Stimulated activated memory B cell treated with anti-CD40 and anti-IgM and Interleukin-4, amounts not matched to agents 10 μg/mL and 1 μg/mL and 100 μg/mL, for 72 hours (primary cell): ENCODE data around the gene C19orf25.

Source experiments
- ATAC-seq: fragments of 150-1000 bp; cut with Tn5 transposase; 2 replicates; pipeline ENCODE4 v1.10.0; 2021
- H3K27ac Mint-ChIP-seq: one replicate; pipeline ENCODE4 v1.8.0; 2022; ENCODE audit warnings: mild to moderate bottlenecking, mixed read lengths
- H3K27me3 Mint-ChIP-seq: one replicate; pipeline ENCODE4 v1.8.0; 2022; ENCODE audit warnings: mixed read lengths
- H3K36me3 Mint-ChIP-seq: one replicate; pipeline ENCODE4 v1.8.0; 2022; ENCODE audit warnings: mixed read lengths
- H3K4me1 Mint-ChIP-seq: one replicate; pipeline ENCODE4 v1.8.0; 2022; ENCODE audit warnings: mixed read lengths
- H3K4me3 Mint-ChIP-seq: one replicate; pipeline ENCODE4 v1.8.0; 2022; ENCODE audit warnings: mild to moderate bottlenecking, moderate library complexity, mixed read lengths
- H3K9me3 Mint-ChIP-seq: one replicate; pipeline ENCODE4 v1.8.0; 2022; ENCODE audit warnings: mixed read lengths

Gene C19orf25

DNA sequence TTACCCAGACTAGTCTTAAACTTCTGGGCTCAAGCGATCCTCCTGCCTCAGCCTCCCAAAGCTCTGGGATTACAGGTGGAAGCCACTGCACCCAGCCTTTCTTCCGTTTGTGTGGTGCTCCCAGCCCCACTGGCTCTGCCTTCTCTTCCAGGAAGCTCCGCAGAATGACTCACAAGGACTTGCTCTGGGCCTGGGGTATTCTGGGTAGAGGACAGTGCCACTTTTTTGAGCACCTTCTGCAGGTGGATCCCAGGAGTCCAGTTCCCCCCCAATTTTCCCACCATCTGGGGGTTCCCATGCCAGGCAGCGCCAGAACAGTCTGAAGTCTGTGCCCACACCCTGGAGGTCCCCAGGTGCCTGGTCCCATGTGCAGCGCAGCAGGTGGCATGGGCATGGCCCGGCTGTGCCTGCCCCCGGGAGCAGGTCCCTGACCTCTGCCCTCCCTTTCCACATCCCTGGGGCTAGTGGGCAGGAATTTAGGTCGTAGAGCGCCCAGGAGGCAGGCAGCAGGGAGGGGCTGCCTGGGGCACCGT is 13.5 kb upstream of the C19orf25 start:
- ATAC-seq = no peak
- peaks cover 54% of the 10 kb centered on the region for H3K27me3 Mint-ChIP-seq
- peak overlapping the region; percentile 64 for H3K4me3 Mint-ChIP-seq
- no peaks in the 10 kb centered on the region for H3K9me3 Mint-ChIP-seq
- H3K4me1 Mint-ChIP-seq = peaks cover 14% of the 10 kb centered on the region
- no peaks in the 10 kb centered on the region for H3K36me3 Mint-ChIP-seq
- no peak overlapping the region for H3K27ac Mint-ChIP-seq

DNA sequence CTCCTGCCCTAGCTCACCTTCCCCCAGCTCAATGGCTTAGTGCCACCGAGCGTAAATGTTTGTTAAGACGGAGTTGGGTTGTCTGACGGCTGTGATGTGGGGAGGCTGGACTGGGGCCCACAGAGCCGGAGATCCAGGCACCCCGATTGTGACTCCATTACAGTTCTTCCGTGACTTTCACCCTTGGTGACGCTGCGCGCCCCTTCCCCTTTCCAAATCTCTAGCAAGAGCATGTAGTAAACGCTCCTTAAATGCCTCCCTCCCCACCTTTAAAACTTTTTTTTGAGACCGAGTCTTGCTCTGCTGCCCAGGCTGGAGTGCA is 12.8 kb upstream of the C19orf25 start:
- no peak for ATAC-seq
- Mint-ChIP-seq H3K36me3 (no peaks in the 10 kb centered on the region), H3K27ac (no peak overlapping the region), H3K9me3 (no peaks in the 10 kb centered on the region), H3K4me1 (peaks cover 14% of the 10 kb centered on the region), H3K27me3 (peaks cover 47% of the 10 kb centered on the region), H3K4me3 (peak overlapping the region; percentile 79)

DNA sequence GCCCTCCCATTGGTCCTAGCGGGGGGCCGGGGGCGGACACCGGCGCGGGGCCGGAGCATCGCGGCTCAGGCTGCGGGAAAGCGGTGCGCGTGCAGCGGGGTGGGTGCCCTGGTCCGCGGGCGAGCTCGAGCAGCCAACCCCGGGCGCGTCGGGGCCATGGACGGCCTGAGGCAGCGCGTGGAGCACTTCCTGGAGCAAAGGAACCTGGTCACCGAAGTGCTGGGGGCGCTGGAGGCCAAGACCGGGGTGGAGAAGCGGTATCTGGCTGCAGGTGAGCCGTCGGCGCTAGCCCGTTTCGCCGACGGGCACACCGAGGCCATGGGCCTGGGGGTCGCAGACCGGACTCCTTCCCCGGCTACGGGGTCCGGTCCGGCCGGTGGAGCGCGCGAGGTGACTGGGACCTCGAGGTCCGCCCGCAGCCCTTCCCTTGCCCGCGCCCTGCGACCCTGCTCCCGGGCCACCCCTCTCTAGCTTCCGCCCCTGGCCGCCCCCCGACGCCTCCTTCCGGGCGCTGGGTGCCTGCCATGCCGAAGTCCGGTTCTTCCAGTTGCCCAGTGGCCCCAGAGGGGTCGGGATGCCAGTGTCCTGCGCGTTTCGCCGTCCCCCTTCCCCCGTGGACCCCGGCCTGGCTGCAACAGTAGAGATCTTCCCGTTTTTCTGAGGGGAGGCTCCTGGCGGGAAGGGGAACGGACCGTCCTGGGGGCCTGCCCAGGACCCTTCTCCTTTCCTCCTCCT is 12.3 kb upstream of the C19orf25 start, which contains the start of gene REEP6:
Gene REEP6 (plus strand): TSS at position 68 of the 735 bp plus-strand sequence. CDS start 89 bp downstream, at position 157.
- Mint-ChIP-seq H3K4me3 (peak within 1 kb of the TSS; percentile 79), H3K27me3 (peaks cover 41% of the 10 kb centered on the region), H3K4me1 (peaks cover 14% of the 10 kb centered on the region), H3K9me3 (no peaks in the 10 kb centered on the region), H3K27ac (peak within 1 kb of the TSS; percentile 22), H3K36me3 (no peaks in the 10 kb centered on the region)
- no peak for ATAC-seq

DNA sequence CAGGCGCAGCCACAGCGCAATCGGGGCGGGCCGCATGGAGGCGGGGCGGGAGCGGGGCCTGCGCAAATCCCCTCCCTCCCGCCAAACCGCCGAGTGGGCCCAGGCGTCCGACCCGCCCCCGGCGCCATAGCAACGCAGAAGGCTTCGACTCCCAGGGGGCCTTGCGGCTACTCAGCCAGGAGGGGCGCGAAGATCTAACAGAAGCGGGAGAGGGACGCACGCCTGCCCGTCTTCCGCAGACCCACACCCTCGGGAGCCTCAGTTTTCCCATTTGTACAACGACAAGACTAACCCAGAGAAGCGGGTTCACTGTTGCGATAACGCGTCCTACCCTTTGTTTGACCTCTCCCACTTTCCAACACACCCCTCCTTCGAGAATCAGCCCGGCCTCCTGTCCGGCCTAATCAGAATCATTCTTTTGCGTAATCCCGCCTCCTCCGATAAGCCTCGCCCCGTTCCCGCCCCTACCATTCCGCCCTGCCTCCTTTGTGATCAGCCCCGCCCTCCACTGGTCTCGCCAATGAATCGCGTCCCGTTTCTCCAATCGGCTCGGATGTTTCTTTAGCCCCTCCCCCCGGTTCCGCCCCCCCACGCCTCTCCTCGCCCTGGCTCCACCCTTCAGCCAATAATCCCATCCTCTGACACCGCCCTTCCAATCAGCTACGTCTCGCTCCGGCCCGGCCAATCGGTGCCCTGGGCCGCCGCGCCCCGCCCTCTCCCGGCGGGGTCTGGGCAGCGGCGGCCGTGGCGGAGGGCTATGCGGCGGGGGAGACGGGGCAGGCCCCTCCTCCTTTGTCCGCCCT is 11.5 kb upstream of the C19orf25 start, which contains the start of gene PCSK4:
Gene PCSK4 (minus strand): TSS at position 40 of the 803 bp plus-strand sequence. CDS start 4 bp downstream, at position 36.
- Mint-ChIP-seq H3K27me3 (peaks cover 34% of the 10 kb centered on the region), H3K4me3 (peak within 1 kb of the TSS; percentile 79), H3K36me3 (no peaks in the 10 kb centered on the region), H3K4me1 (peaks cover 14% of the 10 kb centered on the region), H3K27ac (peak within 1 kb of the TSS; percentile 22), H3K9me3 (no peaks in the 10 kb centered on the region)
- ATAC-seq = peak; percentile 94

DNA sequence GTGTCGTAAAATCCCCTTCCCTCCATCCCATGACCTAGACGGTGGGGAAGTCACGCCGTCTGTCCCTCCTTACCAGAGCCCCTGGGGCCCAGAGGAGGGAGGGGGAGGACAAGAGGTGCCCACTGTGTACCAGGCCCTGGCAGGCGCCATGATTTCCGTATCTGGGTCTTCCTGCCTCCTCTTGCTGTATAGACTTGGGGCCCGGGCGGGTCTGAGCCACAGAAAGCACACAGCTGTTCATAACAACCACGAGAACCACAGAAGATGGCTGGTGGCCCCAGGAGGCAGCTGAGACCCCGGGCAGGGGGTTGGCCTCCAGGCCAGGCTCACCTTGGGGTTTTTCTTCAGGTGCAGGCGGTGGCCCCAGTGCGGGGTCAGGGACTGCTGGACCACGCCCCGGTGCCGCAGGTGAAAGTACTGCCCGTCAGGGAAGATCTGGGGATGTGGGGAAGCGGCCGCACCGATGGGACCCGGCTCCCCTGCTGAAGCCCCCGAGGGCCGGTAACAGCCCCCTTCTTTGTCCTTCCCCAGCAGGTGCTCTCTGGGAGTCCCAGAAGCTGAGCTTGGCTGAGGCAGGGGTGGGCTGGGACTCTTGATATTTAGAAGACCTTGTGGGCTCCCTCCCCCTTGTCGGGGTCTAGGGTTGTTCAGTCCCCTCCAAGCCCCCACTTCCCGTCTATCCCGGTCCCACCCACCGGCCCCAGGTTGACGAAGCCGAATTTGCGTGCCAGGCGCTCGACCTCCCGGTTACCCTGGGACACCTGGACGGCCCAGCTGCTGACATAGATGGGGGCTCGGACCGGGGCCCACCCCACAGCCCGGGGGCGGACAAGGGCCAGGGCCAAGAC is 10.7 kb upstream of the C19orf25 start:
- Mint-ChIP-seq H3K9me3 (no peaks in the 10 kb centered on the region), H3K4me3 (peak overlapping the region; percentile 50), H3K4me1 (peaks cover 14% of the 10 kb centered on the region), H3K27ac (peak overlapping the region; percentile 22), H3K27me3 (peaks cover 31% of the 10 kb centered on the region), H3K36me3 (no peaks in the 10 kb centered on the region)
- no peak for ATAC-seq

DNA sequence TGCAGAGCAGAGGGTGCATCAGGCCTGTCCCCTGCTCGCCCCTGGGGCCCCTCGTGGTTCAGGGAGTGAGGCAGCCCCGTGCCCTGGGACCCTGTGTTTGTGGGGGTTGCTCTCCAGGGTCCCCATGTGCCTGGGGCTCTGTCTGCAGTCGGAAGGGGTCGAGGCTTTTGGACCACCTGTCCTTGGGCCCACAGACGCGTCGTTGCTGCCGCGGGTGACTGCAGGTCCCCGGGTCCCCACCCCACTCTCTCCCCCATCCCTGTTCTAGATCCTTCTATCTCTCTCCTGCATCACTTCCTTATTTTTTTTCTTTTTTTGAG is 9.2 kb upstream of the C19orf25 start:
- Mint-ChIP-seq H3K27ac (no peak overlapping the region), H3K9me3 (no peaks in the 10 kb centered on the region), H3K36me3 (no peaks in the 10 kb centered on the region), H3K27me3 (peaks cover 31% of the 10 kb centered on the region), H3K4me1 (peaks cover 14% of the 10 kb centered on the region), H3K4me3 (no peak overlapping the region)
- no peak for ATAC-seq

DNA sequence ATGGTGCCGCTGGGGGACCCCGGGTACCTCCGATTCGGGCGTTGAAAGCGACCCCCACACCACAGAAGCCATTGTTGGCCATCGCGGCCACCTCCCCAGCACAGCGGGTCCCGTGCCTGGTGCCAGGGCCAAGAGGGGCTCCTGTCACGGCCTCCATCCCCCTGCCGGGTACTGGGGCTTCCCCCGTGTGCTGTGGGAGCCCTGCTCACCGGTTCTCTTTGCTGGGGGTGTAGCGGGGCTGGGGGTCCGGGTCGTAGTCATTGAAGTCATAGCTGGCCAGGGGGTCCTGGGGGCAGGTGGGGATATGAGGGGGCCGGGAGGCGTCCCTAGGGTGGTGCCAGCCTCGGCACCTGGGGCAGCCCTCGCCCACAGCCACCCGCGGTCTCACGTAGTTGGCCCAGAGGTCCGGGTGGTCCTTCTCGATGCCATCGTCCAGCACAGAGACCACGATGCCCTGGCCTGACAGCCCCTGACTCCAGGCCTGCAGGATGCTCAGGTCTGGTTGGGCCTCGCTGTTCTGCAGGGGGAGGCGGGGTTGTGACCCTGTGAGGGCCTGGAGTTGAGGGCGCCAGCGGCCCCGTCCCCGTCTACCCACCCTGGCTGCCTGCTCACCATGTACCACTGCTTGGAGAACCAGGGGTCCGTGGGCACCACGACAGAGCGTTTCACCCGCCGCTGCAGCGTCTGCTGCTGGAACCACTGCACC is 8.7 kb upstream of the C19orf25 start:
- H3K27me3 Mint-ChIP-seq = peaks cover 30% of the 10 kb centered on the region
- H3K27ac Mint-ChIP-seq = no peak overlapping the region
- no peak for ATAC-seq
- peaks cover 14% of the 10 kb centered on the region for H3K4me1 Mint-ChIP-seq
- no peaks in the 10 kb centered on the region for H3K36me3 Mint-ChIP-seq
- H3K9me3 Mint-ChIP-seq = no peaks in the 10 kb centered on the region
- no peak overlapping the region for H3K4me3 Mint-ChIP-seq

DNA sequence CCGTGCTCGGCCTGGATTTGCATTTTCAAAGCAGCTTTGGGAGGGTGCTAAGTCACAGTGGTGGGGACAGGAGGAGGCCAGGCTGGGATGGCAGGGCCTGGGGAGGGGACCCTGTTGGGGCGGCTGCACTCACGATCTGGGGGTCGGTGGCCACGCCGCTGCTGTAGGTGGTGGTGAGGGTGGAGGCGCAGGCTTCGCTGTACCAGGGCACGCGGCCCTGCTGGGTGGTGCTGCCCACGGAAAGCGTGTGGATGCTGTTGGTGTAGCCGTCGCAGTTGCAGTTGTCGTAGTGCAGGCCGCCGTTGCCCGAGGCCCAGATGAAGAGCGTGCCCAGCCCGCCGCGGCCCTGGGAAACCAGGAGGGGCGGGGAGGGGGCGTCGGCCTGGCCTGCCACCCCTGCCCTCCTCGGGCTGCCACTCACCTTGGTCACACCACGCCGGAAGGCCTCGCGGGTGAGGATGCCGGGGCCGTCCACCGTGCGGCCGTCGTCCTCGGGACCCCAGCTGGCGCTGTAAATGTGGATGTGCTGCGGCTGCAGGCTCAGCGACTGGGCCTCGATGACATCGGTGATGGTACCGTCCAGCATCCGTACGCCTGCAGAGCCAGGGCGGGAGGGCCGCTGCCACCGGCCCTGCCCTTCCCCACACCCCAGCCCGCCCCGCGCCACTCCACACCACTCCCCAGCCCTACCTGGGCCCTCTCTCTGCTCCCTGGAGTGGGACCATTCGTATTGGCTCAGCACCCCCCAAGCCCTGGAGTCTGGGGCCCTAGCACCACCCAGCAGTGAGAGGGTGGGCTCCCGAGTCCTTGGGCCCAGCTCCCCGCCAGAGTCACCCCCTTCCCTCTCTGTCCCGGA is 7.9 kb upstream of the C19orf25 start:
- peaks cover 22% of the 10 kb centered on the region for H3K27me3 Mint-ChIP-seq
- H3K4me3 Mint-ChIP-seq = no peak overlapping the region
- ATAC-seq = no peak
- H3K9me3 Mint-ChIP-seq = no peaks in the 10 kb centered on the region
- no peak overlapping the region for H3K27ac Mint-ChIP-seq
- no peaks in the 10 kb centered on the region for H3K36me3 Mint-ChIP-seq
- H3K4me1 Mint-ChIP-seq = peaks cover 13% of the 10 kb centered on the region

DNA sequence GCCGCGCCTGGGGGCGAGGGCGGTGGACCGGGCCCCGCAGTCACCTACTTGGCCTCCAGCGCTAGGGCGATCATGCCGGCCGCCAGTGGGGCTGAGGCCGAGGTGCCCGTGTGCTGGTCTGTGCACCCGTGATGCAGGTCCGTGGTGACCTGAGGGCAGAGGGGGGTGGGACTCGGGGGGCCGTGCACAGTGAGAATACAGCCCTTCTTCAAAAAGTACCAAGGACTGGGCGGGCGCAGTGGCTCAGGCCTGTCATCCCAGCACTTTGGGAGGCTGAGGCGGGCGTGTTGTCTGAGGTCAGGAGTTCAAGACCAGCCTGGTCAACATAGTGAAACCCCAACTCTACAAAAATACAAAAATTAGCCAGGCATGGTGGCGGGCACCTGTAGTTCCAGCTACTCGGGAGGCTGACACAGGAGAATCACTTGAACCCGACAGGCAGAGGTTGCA is 5.0 kb upstream of the C19orf25 start:
- ATAC-seq = no peak
- peaks cover 9% of the 10 kb centered on the region for H3K4me1 Mint-ChIP-seq
- H3K4me3 Mint-ChIP-seq = no peak overlapping the region
- no peaks in the 10 kb centered on the region for H3K36me3 Mint-ChIP-seq
- H3K27me3 Mint-ChIP-seq = peaks cover 9% of the 10 kb centered on the region
- H3K27ac Mint-ChIP-seq = no peak overlapping the region
- no peaks in the 10 kb centered on the region for H3K9me3 Mint-ChIP-seq

DNA sequence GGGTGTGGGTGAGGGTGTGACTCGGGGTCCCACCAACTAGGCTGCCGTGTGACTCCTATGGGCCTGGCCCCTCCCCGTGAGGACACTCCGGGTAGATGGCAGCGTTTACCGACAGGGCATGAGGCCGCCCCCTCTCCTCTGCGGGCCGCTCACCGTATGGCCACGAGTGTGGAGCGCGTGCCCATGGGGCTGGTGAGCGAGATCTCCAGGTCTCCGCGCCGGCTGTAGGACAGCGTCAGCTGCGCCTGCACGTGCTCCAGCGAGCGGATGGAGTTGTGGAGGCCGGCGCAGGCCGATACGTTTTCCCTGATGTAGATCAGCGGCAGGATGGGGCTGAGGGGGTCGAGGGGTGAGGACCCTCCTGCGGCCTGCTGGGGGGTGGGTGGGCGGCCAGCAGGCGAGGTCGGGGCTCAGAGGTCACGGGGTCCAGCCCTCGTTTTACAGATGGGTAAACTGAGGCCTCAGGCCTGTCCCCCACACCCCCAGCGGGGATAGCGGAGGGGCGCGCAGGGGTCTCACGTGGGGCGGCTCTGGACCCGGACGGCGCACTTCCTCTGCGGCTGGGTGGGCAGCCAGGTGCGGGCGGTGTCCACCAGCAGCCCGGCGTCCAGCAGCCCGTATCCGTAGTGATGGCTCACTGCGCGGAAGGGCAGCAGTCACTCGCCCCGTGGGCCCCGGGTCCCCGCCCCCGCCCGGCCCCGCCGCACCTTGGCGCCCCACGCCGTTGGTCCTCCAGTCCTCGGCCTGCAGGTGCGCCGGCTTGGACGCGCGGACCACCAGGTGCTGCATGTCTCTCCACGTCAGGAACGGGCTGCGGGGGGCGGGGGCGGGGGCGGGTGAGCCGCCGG is 4.3 kb upstream of the C19orf25 start:
- no peak for ATAC-seq
- Mint-ChIP-seq H3K36me3 (no peaks in the 10 kb centered on the region), H3K9me3 (no peaks in the 10 kb centered on the region), H3K4me1 (peaks cover 10% of the 10 kb centered on the region), H3K27me3 (peaks cover 2% of the 10 kb centered on the region), H3K4me3 (no peak overlapping the region), H3K27ac (no peak overlapping the region)

DNA sequence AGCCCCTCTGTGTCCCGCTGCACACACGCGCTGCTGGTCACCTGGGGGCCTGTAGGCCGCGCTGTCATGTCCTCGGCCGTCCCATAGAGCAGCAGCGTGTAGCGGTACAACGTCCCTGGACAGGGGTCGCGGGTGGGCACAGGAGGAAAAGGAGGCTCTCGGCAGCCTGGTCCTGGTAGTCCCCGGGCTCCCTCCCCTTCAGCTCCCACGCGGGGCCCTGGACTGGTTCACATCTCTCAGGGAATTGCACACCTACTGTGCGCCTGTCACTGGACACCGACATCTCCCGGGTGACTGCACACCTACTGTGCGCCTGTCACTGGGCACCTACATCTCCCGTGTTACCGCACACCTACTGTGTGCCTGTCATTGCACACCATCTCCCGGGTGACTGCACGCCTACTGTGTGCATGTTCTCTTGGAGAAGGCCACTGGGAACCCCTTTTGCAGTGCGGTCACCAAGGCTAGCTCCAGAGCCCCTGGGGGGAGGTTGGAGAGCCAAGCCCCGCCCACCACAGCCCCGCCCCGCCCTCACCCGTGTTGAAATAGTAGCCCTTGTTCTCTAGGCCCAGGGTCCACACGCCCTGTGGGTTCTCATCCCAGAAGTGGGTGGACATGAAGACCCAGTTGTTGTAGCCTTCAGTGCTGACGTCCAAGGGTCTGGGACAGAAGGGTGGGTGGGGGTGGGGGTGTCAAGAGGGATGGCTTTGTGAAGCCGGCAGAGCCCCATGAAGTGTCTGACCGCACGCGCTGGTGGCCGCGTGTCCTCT is 3.5 kb upstream of the C19orf25 start:
- Mint-ChIP-seq H3K27ac (no peak overlapping the region), H3K4me1 (peaks cover 17% of the 10 kb centered on the region), H3K27me3 (no peaks in the 10 kb centered on the region), H3K9me3 (no peaks in the 10 kb centered on the region), H3K4me3 (no peak overlapping the region), H3K36me3 (peaks cover under 1% of the 10 kb centered on the region)
- no peak for ATAC-seq

DNA sequence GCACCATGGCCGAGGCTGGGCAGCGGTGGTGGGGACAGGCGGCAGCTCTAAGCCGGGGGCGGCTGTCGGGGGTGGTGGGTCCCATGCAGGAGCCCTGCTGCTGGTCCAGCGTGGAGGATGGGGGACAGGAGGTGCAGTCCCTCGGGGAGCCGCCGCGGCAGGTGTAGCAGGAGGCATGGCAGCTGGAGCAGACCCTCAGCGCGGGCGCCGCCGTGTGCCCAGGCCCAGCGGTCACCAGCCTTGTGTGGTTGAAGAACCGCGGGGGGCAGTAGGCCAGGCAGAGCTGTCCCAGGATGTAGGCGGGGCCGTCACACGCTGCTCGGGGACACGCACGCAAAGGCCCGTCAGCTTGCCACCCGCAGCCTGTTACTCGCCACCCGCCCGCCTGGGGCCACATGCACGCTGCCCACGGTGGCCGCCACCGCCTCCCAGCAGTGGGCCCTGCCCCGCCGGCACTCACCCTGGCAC is 2.9 kb upstream of the C19orf25 start:
- no peak overlapping the region for H3K4me3 Mint-ChIP-seq
- no peaks in the 10 kb centered on the region for H3K9me3 Mint-ChIP-seq

More for the DNA sequence above, 2.9 kb upstream of the C19orf25 start:
- H3K36me3 Mint-ChIP-seq = peaks cover 6% of the 10 kb centered on the region
- no peaks in the 10 kb centered on the region for H3K27me3 Mint-ChIP-seq
- H3K27ac Mint-ChIP-seq = no peak overlapping the region
- peaks cover 24% of the 10 kb centered on the region for H3K4me1 Mint-ChIP-seq
- no peak for ATAC-seq
